Activated CD4-positive, alpha-beta T cell treated with anti-CD3 and anti-CD28 coated beads, Interleukin-2, amount 10 ng/mL, durations not matched to agents 24 days and 14 days (primary cell): ENCODE measurements around the gene SNX32. TPM values are rescaled to one million over a fixed set of nuclear protein-coding genes. Genes with fewer than 3 reads are reported as not detected.
A peak's percentile ranks its signal among the peaks of the same experiment; 100 is the strongest.

Source experiments
- DNase-seq: peaks from one replicate; pipeline ENCODE4 v3.0.0; 2022
- H3K27ac Mint-ChIP-seq: one replicate; pipeline ENCODE4 v1.8.0; 2022; ENCODE audit warnings: mild to moderate bottlenecking, mixed read lengths
- H3K27me3 Mint-ChIP-seq: one replicate; pipeline ENCODE4 v1.8.0; 2022; ENCODE audit warnings: mixed read lengths
- H3K36me3 Mint-ChIP-seq: one replicate; pipeline ENCODE4 v1.8.0; 2022; ENCODE audit warnings: low read depth, mild to moderate bottlenecking, mixed read lengths
- H3K4me1 Mint-ChIP-seq: one replicate; pipeline ENCODE4 v1.8.0; 2021; ENCODE audit warnings: mixed read lengths
- H3K4me3 Mint-ChIP-seq: one replicate; pipeline ENCODE4 v1.8.0; 2022; ENCODE audit warnings: mild to moderate bottlenecking, moderate library complexity, mixed read lengths
- H3K9me3 Mint-ChIP-seq: one replicate; pipeline ENCODE4 v1.8.0; 2021; ENCODE audit warnings: mixed read lengths
- intact Hi-C: fragments of 100-400 bp; cut with micrococcal nuclease; formaldehyde crosslinking; loops from one replicate; pipeline ENCODE4 v1.15.1; 2023
- total RNA-seq: library from RNA; stranded (reverse); gene quantifications from 2 replicates; pipeline ENCODE4 v1.2.3, GENCODE V29; 2022

SNX32 gene
- total RNA-seq = 1.2 and 2.1 TPM in 2 replicates

GRCh38 chr11:65833297-65834030, at the start of gene SNX32:
Gene SNX32 (plus strand): TSS chr11:65833963. CDS start chr11:65834066, 103 bp downstream.
- Mint-ChIP-seq H3K27me3 (peaks cover 20% of the 10 kb centered on the region), H3K9me3 (peaks cover 9% of the 10 kb centered on the region), H3K36me3 (no peaks in the 10 kb centered on the region), H3K4me1 (peaks cover 21% of the 10 kb centered on the region), H3K27ac (no peak within 1 kb of the TSS), H3K4me3 (no peak within 1 kb of the TSS)
- peak; percentile 99 for DNase-seq
- intact Hi-C loops = loop anchor here (1.0 kb wide), 2 partner anchors 20 to 25 kb away; partner anchors contain the start of gene CFL1

GRCh38 chr11:65785319-65786007, 48.3 kb upstream of the SNX32 start:
- peak; percentile 67 for DNase-seq
- Mint-ChIP-seq H3K4me3 (peak overlapping the region; percentile 55), H3K27ac (no peak overlapping the region), H3K9me3 (no peaks in the 10 kb centered on the region), H3K27me3 (peaks cover 46% of the 10 kb centered on the region), H3K4me1 (peaks cover 17% of the 10 kb centered on the region), H3K36me3 (no peaks in the 10 kb centered on the region)
- intact Hi-C loops = no loop called here

GRCh38 chr11:65786008-65786785, 47.6 kb upstream of the SNX32 start:
- H3K4me3 Mint-ChIP-seq = peak overlapping the region; percentile 55
- DNase-seq = peak; percentile 64
- intact Hi-C loops = no loop called here
- peaks cover 47% of the 10 kb centered on the region for H3K27me3 Mint-ChIP-seq
- H3K4me1 Mint-ChIP-seq = peaks cover 23% of the 10 kb centered on the region
- H3K27ac Mint-ChIP-seq = no peak overlapping the region
- H3K36me3 Mint-ChIP-seq = no peaks in the 10 kb centered on the region
- no peaks in the 10 kb centered on the region for H3K9me3 Mint-ChIP-seq

DNA sequence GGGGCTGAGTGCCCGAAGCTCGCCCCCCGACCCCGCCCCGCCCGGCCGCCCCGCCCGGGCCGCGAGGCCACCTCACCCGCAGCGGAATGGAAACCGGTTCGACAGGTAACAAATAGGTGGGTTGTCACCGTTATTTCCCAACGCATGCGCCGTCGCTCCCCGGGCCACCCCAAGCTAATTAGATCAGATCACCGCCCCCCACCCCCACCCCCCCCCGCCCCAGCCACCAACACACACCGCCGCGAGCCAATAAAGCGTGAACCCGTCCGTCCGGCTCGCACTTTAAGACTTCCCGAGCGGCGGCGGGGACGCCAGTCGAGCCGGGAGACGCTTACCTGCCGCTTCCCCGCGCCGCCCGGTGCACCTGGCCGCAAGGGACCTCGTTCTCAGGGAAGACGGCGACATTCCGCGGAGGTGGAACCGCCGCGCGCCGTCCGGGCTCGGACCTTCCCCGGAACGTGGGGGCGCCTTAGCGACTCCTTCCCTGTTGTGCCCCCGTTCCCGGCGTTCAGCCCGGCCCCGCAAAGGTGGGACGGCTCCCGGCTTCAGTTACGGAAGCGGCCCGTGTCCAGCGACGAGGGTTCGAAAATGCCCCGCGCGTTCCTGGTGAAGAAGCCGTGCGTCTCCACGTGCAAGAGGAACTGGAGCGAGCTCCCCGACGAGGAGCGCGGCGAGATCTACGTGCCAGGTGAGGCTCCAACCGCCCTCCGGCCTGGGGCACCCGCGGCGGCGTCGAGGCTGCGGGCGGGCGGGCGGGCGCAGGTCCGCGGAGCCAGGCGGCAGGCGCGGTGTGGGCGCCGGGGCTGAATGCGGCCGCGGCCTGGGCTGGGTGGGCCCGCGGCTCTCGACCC, 46.8 kb upstream of the SNX32 start, which contains the start of gene OVOL1:
Gene OVOL1, plus strand, starts transcription at position 278 of the 851 bp plus-strand sequence. Its CDS starts 311 bp downstream, at position 589.
- peak within 1 kb of the TSS; percentile 72 for H3K4me3 Mint-ChIP-seq
- no peaks in the 10 kb centered on the region for H3K36me3 Mint-ChIP-seq
- no peak within 1 kb of the TSS for H3K27ac Mint-ChIP-seq
- intact Hi-C loops = no loop called here
- no peaks in the 10 kb centered on the region for H3K9me3 Mint-ChIP-seq
- peaks cover 31% of the 10 kb centered on the region for H3K4me1 Mint-ChIP-seq
- H3K27me3 Mint-ChIP-seq = peaks cover 47% of the 10 kb centered on the region
- DNase-seq = peak; percentile 71

- no peaks in the 10 kb centered on the region for H3K36me3 Mint-ChIP-seq
- peaks cover 34% of the 10 kb centered on the region for H3K4me1 Mint-ChIP-seq
- H3K27ac Mint-ChIP-seq = no peak overlapping the region
- no peaks in the 10 kb centered on the region for H3K9me3 Mint-ChIP-seq
- no peak for DNase-seq
- intact Hi-C loops = no loop called here
- peak overlapping the region; percentile 71 for H3K4me3 Mint-ChIP-seq
- H3K27me3 Mint-ChIP-seq = peaks cover 44% of the 10 kb centered on the region
These were observed 45.8 kb upstream of the SNX32 start for GRCh38 chr11:65787649-65788622.

- Mint-ChIP-seq H3K27me3 (peaks cover 40% of the 10 kb centered on the region), H3K36me3 (no peaks in the 10 kb centered on the region), H3K27ac (peak overlapping the region; percentile 11), H3K9me3 (no peaks in the 10 kb centered on the region), H3K4me1 (peaks cover 31% of the 10 kb centered on the region), H3K4me3 (no peak overlapping the region)
- intact Hi-C loops = no loop called here
- DNase-seq = no peak
These were observed 44.9 kb upstream of the SNX32 start for GRCh38 chr11:65788821-65789220.

- no peaks in the 10 kb centered on the region for H3K9me3 Mint-ChIP-seq
- H3K36me3 Mint-ChIP-seq = no peaks in the 10 kb centered on the region
- DNase-seq = no peak
- peak overlapping the region; percentile 11 for H3K27ac Mint-ChIP-seq
- H3K4me3 Mint-ChIP-seq = no peak overlapping the region
- H3K27me3 Mint-ChIP-seq = peaks cover 35% of the 10 kb centered on the region
- H3K4me1 Mint-ChIP-seq = peaks cover 31% of the 10 kb centered on the region
- intact Hi-C loops = no loop called here
These were observed 44.3 kb upstream of the SNX32 start for GRCh38 chr11:65789230-65790103.

GRCh38 chr11:65790104-65790901, 43.5 kb upstream of the SNX32 start:
- H3K4me1 Mint-ChIP-seq = peaks cover 29% of the 10 kb centered on the region
- H3K27me3 Mint-ChIP-seq = peaks cover 29% of the 10 kb centered on the region
- no peak for DNase-seq
- intact Hi-C loops = no loop called here
- H3K9me3 Mint-ChIP-seq = no peaks in the 10 kb centered on the region
- no peaks in the 10 kb centered on the region for H3K36me3 Mint-ChIP-seq
- no peak overlapping the region for H3K4me3 Mint-ChIP-seq
- peak overlapping the region; percentile 10 for H3K27ac Mint-ChIP-seq

- no peak for DNase-seq
These were observed 42.7 kb upstream of the SNX32 start for GRCh38 chr11:65790902-65791650.

GRCh38 chr11:65791719-65792213, 42.0 kb upstream of the SNX32 start:
- H3K9me3 Mint-ChIP-seq = no peaks in the 10 kb centered on the region
- no peaks in the 10 kb centered on the region for H3K36me3 Mint-ChIP-seq
- H3K27ac Mint-ChIP-seq = peak overlapping the region; percentile 90
- peaks cover 20% of the 10 kb centered on the region for H3K27me3 Mint-ChIP-seq
- H3K4me3 Mint-ChIP-seq = no peak overlapping the region
- DNase-seq = peak; percentile 89
- intact Hi-C loops = loop anchor here (1.0 kb wide), 1 partner anchor 11 kb away; the partner anchor contains the start of gene AP5B1
- peaks cover 29% of the 10 kb centered on the region for H3K4me1 Mint-ChIP-seq

More at GRCh38 chr11:65790902-65791650, 42.7 kb upstream of the SNX32 start:
- no peak overlapping the region for H3K4me3 Mint-ChIP-seq
- peak overlapping the region; percentile 58 for H3K27ac Mint-ChIP-seq
- intact Hi-C loops = loop anchor here (1.0 kb wide), 1 partner anchor 11 kb away; the partner anchor contains the start of gene AP5B1
- H3K27me3 Mint-ChIP-seq = peaks cover 21% of the 10 kb centered on the region
- H3K36me3 Mint-ChIP-seq = no peaks in the 10 kb centered on the region
- H3K9me3 Mint-ChIP-seq = no peaks in the 10 kb centered on the region
- H3K4me1 Mint-ChIP-seq = peaks cover 27% of the 10 kb centered on the region
